PFSK-1 (cell line): Measurements from ENCODE around the gene LRMDA.

Experiments
- FOXP2 ChIP-seq: optimal IDR thresholded peaks from 2 replicates; pipeline ENCODE3; 2011; ENCODE audit warnings: borderline replicate concordance, control low read depth, inconsistent platforms; ENCODE audit not compliant: insufficient read depth; ENCODE audit errors: extremely low read length, extremely low read depth
- POLR2AphosphoS5 ChIP-seq: IDR thresholded peaks from 2 replicates; pipeline ENCODE4 v1.6.1; 2012; ENCODE audit warnings: low read depth, mild to moderate bottlenecking, control low read depth, low read length, moderate library complexity
- REST ChIP-seq, 2 experiments: IDR thresholded peaks; 2 replicates each; pipeline versions ENCODE4 v1.6.1 to v1.8.0; 2011 to 2012; ENCODE audit warnings: low read depth in 2 of 2, low read length in 2 of 2, control low read depth in 1 of 2, inconsistent platforms in 1 of 2, mild to moderate bottlenecking in 1 of 2, moderate library complexity in 1 of 2; ENCODE audit not compliant: insufficient read depth in 1 of 2
- SIN3A ChIP-seq: IDR thresholded peaks from 2 replicates; pipeline ENCODE4 v1.6.1; 2012; ENCODE audit warnings: mild to moderate bottlenecking, low read length, moderate library complexity, borderline replicate concordance; ENCODE audit not compliant: insufficient read depth
- TAF1 ChIP-seq: IDR thresholded peaks from 2 replicates; pipeline ENCODE4 v1.6.1; 2012; ENCODE audit warnings: low read length, control low read depth, borderline replicate concordance; ENCODE audit not compliant: insufficient read depth

The LRMDA gene

GRCh38 chr10:76172020-76172419 lies 740.6 kb downstream of the LRMDA start:
- TF ChIP-seq FOXP2 = no peak
- no peak for TF ChIP-seq REST (IDR thresholded peaks at IDR 0.05; ENCODE audit: insufficient read depth in 1 of 2, low read depth in 2 of 2, low read length in 2 of 2)
- TF ChIP-seq TAF1 = no peak
- no peak for TF ChIP-seq POLR2AphosphoS5

- no peak for TF ChIP-seq POLR2AphosphoS5
- no peak for TF ChIP-seq REST (IDR thresholded peaks at IDR 0.05; ENCODE audit: insufficient read depth in 1 of 2, low read depth in 2 of 2, low read length in 2 of 2)
- TF ChIP-seq FOXP2 = no peak
- TF ChIP-seq SIN3A = no peak
- no peak for TF ChIP-seq TAF1
Observed at GRCh38 chr10:76175533-76176165, 744.2 kb downstream of the LRMDA start.

- TF ChIP-seq SIN3A (no peak), POLR2AphosphoS5 (no peak), REST (IDR thresholded peaks at IDR 0.05; ENCODE audit: insufficient read depth in 1 of 2, low read depth in 2 of 2, low read length in 2 of 2) (no peak), TAF1 (no peak), FOXP2 (no peak)
Observed at GRCh38 chr10:76176166-76176550, 744.7 kb downstream of the LRMDA start.

- TF ChIP-seq TAF1 = no peak
- TF ChIP-seq SIN3A = no peak
- no peak for TF ChIP-seq REST (IDR thresholded peaks at IDR 0.05; ENCODE audit: insufficient read depth in 1 of 2, low read depth in 2 of 2, low read length in 2 of 2)
- no peak for TF ChIP-seq POLR2AphosphoS5
- no peak for TF ChIP-seq FOXP2
Observed at GRCh38 chr10:76177936-76178335, 746.5 kb downstream of the LRMDA start.
